ENCODE measurements around the gene MAST1.

- TF ChIP-seq CTCF (IDR thresholded peaks at IDR 0.05) (no peak), POLR2A (IDR thresholded peaks at IDR 0.05) (no peak)
Observed at GRCh38 chr19:12836529-12836863, 1.8 kb upstream of the MAST1 start.

Measured in testis (tissue), 2 donors.